Smooth muscle cell (in vitro differentiated cells): Measurements from ENCODE around the gene ZFR2. TPM values are rescaled to one million over a fixed set of nuclear protein-coding genes. Genes with fewer than 3 reads are reported as not detected.

Experiments used
- polyA plus RNA-seq: library from polyadenylated mRNA; unstranded; fragments of >200 nt; fragmentation: Nextera tagmentation; extraction: Ambion mirVana; gene quantifications from 2 replicates; pipeline ENCODE4 v1.2.1, GENCODE V29; 2016
- small RNA-seq: library from RNA; depleted of rRNA; stranded (forward); fragments of <200 nt; gene quantifications from one replicate; pipeline ENCODE3, GENCODE V24; 2014
- total RNA-seq: library from RNA; depleted of rRNA; stranded (reverse); fragments of >200 nt; gene quantifications from 2 replicates; pipeline ENCODE4 v1.2.3, GENCODE V29; 2014

ZFR2 gene
- total and polyA plus RNA-seq, 2 experiments from 2014 or later = 0.54 to 1.8 TPM

Small RNA genes within 50 kb of the gene (small RNA-seq; reads per million reads assigned to genes)
- not detected for gene AC005777.1

Other genes starting within 250 kb of the ZFR2 start
- gene CACTIN, start 242.2 kb downstream of the ZFR2 start, total RNA-seq = 16.7 and 17.5 TPM in 2 replicates
- 17.3 and 22.5 TPM in 2 replicates for gene CACTIN, start 242.2 kb downstream of the ZFR2 start, polyA plus RNA-seq
- 8.2 and 13.2 TPM in 2 replicates for gene PIP5K1C, start 168.6 kb downstream of the ZFR2 start, total RNA-seq
- 27.2 and 29.9 TPM in 2 replicates for gene PIP5K1C, start 168.6 kb downstream of the ZFR2 start, polyA plus RNA-seq
- 1.7 and 6.2 TPM in 2 replicates for gene TJP3, start 160.7 kb downstream of the ZFR2 start, total RNA-seq
- 1.2 and 9.0 TPM in 2 replicates for gene TJP3, start 160.7 kb downstream of the ZFR2 start, polyA plus RNA-seq
- 7.7 and 16.1 TPM in 2 replicates for gene APBA3, start 107.3 kb downstream of the ZFR2 start, total RNA-seq
- 27.9 and 28.4 TPM in 2 replicates for gene APBA3, start 107.3 kb downstream of the ZFR2 start, polyA plus RNA-seq
- gene MRPL54, start 106.4 kb downstream of the ZFR2 start, total RNA-seq = 19.5 and 33.8 TPM in 2 replicates
- gene MRPL54, start 106.4 kb downstream of the ZFR2 start, polyA plus RNA-seq = 60.8 and 64.4 TPM in 2 replicates
- not detected in 2 replicates for gene RAX2, start 96.8 kb downstream of the ZFR2 start, total RNA-seq
- not detected in 2 replicates for gene RAX2, start 96.8 kb downstream of the ZFR2 start, polyA plus RNA-seq
- gene MATK, start 82.7 kb downstream of the ZFR2 start, total RNA-seq = not detected in 2 replicates
- not detected in 2 replicates for gene MATK, start 82.7 kb downstream of the ZFR2 start, polyA plus RNA-seq
- 0.09 and 0.31 TPM in 2 replicates for gene ATCAY, start 11.6 kb upstream of the ZFR2 start, total RNA-seq
- 0.28 and 1.1 TPM in 2 replicates for gene ATCAY, start 11.6 kb upstream of the ZFR2 start, polyA plus RNA-seq
- gene NMRK2, start 64.0 kb upstream of the ZFR2 start, total RNA-seq = not detected in 2 replicates
- gene NMRK2, start 64.0 kb upstream of the ZFR2 start, polyA plus RNA-seq = not detected in 2 replicates
- 76.4 and 82.9 TPM in 2 replicates for gene DAPK3, start 102.1 kb upstream of the ZFR2 start, total RNA-seq
- 113 and 120 TPM in 2 replicates for gene DAPK3, start 102.1 kb upstream of the ZFR2 start, polyA plus RNA-seq
- 870 and 903 TPM in 2 replicates for gene EEF2, start 116.4 kb upstream of the ZFR2 start, total RNA-seq
- gene EEF2, start 116.4 kb upstream of the ZFR2 start, polyA plus RNA-seq = 365 and 474 TPM in 2 replicates
- gene PIAS4, start 138.7 kb upstream of the ZFR2 start, total RNA-seq = 15.6 and 17.3 TPM in 2 replicates
- 8.1 and 14.0 TPM in 2 replicates for gene PIAS4, start 138.7 kb upstream of the ZFR2 start, polyA plus RNA-seq
- 13.3 and 16.1 TPM in 2 replicates for gene ZBTB7A, start 197.9 kb upstream of the ZFR2 start, total RNA-seq
- gene ZBTB7A, start 197.9 kb upstream of the ZFR2 start, polyA plus RNA-seq = 36.0 and 53.4 TPM in 2 replicates